Heart right ventricle (tissue), 16 donors: ENCODE data around the gene CEP112. TPM values are rescaled to one million over a fixed set of nuclear protein-coding genes. Genes with fewer than 3 reads are reported as not detected.

Source experiments
- ATAC-seq, 8 donors: fragments of 200-7000 bp; cut with Tn5 transposase; one replicate each; pipeline ENCODE4 v1.9.1; 2020; ENCODE audit warnings: mild to moderate bottlenecking in 8 of 8, moderate library complexity in 8 of 8, moderate number of reproducible peaks in 1 of 8
- DNase-seq, 2 donors: peaks; one replicate each; pipeline ENCODE4 v3.0.0-alpha.2; 2020
- H3K27ac ChIP-seq, 10 donors: fragments of 200-600 bp; sonication (generic) in 2 of 10; one replicate each; pipeline versions ENCODE4 v1.5.0 to v1.8.0; 2020 to 2022; ENCODE audit warnings: mild to moderate bottlenecking in 3 of 10
- H3K27me3 ChIP-seq, 7 donors: fragments of 200-600 bp; one replicate each; pipeline ENCODE4 v1.8.0; 2021 to 2022; ENCODE audit warnings: mild to moderate bottlenecking in 2 of 7
- H3K36me3 ChIP-seq, 9 donors: fragments of 200-600 bp; sonication (generic) in 1 of 9; one replicate each; pipeline versions ENCODE4 v1.5.0 to v1.8.0; 2020 to 2022; ENCODE audit warnings: mild to moderate bottlenecking in 2 of 9
- H3K4me1 ChIP-seq, 9 donors: fragments of 200-600 bp; sonication (generic) in 1 of 9; one replicate each; pipeline versions ENCODE4 v1.5.0 to v1.8.0; 2020 to 2022; ENCODE audit warnings: mild to moderate bottlenecking in 4 of 9
- H3K4me3 ChIP-seq, 10 donors: fragments of 200-600 bp; sonication (generic) in 2 of 10; one replicate each; pipeline versions ENCODE4 v1.5.0 to v1.8.0; 2020 to 2022; ENCODE audit warnings: mild to moderate bottlenecking in 7 of 10, moderate library complexity in 2 of 10
- H3K9me3 ChIP-seq, 11 donors: fragments of 200-600 bp in 10 of 11; sonication (generic) in 2 of 11; one replicate each; pipeline versions ENCODE4 v1.5.0 to v1.8.0; 2013 to 2022; ENCODE audit warnings: mild to moderate bottlenecking in 2 of 11, control low read depth in 1 of 11, moderate library complexity in 1 of 11
- WGBS, 2 donors: extraction: QIAGEN DNeasy Blood & Tissue Kit; methylation state at CpG; one replicate each; pipeline ENCODE4 v1.1.7; 2013; ENCODE audit warnings: inconsistent platforms in 1 of 2; 5-methylcytosine and 5-hydroxymethylcytosine counted together
- intact Hi-C, 10 donors: fragments of 100-400 bp; cut with DNase I; formaldehyde crosslinking; loops; one replicate each; pipeline versions ENCODE4 v1.11.1 to v1.14.2; 2022
- polyA plus RNA-seq, 2 donors: library from polyadenylated mRNA; stranded (reverse); fragments of 200-250 nt; gene quantifications; one replicate each; pipeline ENCODE4 v1.2.3, GENCODE V29; 2013
- total RNA-seq, 10 donors: library from RNA; stranded (reverse); fragmentation: NEBNext Ultra II Directional in 3 of 10; extraction: Animal tissue kit (Norgen Biotek cat#: 25700) in 3 of 10; gene quantifications; one replicate each; pipeline versions ENCODE4 v1.2.1 to v1.2.4, GENCODE V29; 2021 to 2023
- TF ChIP-seq, protein P1 (sequence below), 9 donors: fragments of 200-600 bp; sonication (generic) in 2 of 9; IDR thresholded peaks; one replicate each; pipeline versions ENCODE4 v1.5.0 to v1.8.0; 2021 to 2022; ENCODE audit warnings: antibody characterized with exemption in 9 of 9, mild to moderate bottlenecking in 5 of 9, moderate library complexity in 1 of 9
- donor health status: Arrhythmogenic right ventricular cardiomyopathy.
- donor health status: ischemic (EF 13 %, LVEDD 7.1; RV severe dilation, severe dysfunction).
- donor health status: healthy with polysubstance abuse.
- donor health status: DM: no; HTN: yes; CAD: no.
- donor health status: DM: no; HTN: no; CAD: no.
- donor health status: ischemic (EF 25% LVEDD 6.9; RV normal size, moderate dysfunction).
- donor health status: ischemic (EF 25% LVEDD 5.7; RV mildly dilated, moderate dysfunction).
- donor health status: healthy.
- donor health status: DM: yes; HTN: yes; CAD: no.
- donor health status: Ischemic cardiomyopathy.
- donor health status: ischemic (EF 35%, LVEDD 5.7; RV mildly dilated, moderate dysfunction).
- donor health status: nonischemic (EF 11% LVEDD 7.7; RV severe dilation, severe dysfunction).
- donor health status: DM: yes; HTN: yes; CAD: no.
- donor health status: PGD.
- donor health status: ischemic (EF 29% LVEDD 5.4; RV normal size, mild dysfunction).
- donor health status: nonischemic (EF 23%, LVEDD 6.1; RV moderate dilation, normal function).

CEP112 gene
- total and polyA plus RNA-seq, 12 donors, result 6.7 to 30.0 (median 16.3) TPM

GRCh38 chr17:66228887-66229782, 37.2 kb upstream of the CEP112 start, which contains the start of gene APOH:
Gene APOH, minus strand, starts transcription at chr17:66229415. Its CDS starts 36 bp downstream, at chr17:66229379.
- Histone ChIP-seq H3K9me3 (no peaks in the 10 kb centered on the region), H3K4me3 (no peak within 1 kb of the TSS), H3K27ac (no peak within 1 kb of the TSS), H3K27me3 (peaks cover 0 to 2% (median 0%) of the 10 kb centered on the region in 7 donors), H3K4me1 (no peaks in the 10 kb centered on the region), H3K36me3 (no peaks in the 10 kb centered on the region)
- ATAC-seq (no peak), DNase-seq (no peak)
- intact Hi-C loops, result no loop called here
- TF ChIP-seq, protein P1, sequence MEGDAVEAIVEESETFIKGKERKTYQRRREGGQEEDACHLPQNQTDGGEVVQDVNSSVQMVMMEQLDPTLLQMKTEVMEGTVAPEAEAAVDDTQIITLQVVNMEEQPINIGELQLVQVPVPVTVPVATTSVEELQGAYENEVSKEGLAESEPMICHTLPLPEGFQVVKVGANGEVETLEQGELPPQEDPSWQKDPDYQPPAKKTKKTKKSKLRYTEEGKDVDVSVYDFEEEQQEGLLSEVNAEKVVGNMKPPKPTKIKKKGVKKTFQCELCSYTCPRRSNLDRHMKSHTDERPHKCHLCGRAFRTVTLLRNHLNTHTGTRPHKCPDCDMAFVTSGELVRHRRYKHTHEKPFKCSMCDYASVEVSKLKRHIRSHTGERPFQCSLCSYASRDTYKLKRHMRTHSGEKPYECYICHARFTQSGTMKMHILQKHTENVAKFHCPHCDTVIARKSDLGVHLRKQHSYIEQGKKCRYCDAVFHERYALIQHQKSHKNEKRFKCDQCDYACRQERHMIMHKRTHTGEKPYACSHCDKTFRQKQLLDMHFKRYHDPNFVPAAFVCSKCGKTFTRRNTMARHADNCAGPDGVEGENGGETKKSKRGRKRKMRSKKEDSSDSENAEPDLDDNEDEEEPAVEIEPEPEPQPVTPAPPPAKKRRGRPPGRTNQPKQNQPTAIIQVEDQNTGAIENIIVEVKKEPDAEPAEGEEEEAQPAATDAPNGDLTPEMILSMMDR (IDR thresholded peaks at IDR 0.05), result no peak
- 92 to 93% methylated on average over 20 of the region's 20 CpGs for WGBS, 2 donors

DNA sequence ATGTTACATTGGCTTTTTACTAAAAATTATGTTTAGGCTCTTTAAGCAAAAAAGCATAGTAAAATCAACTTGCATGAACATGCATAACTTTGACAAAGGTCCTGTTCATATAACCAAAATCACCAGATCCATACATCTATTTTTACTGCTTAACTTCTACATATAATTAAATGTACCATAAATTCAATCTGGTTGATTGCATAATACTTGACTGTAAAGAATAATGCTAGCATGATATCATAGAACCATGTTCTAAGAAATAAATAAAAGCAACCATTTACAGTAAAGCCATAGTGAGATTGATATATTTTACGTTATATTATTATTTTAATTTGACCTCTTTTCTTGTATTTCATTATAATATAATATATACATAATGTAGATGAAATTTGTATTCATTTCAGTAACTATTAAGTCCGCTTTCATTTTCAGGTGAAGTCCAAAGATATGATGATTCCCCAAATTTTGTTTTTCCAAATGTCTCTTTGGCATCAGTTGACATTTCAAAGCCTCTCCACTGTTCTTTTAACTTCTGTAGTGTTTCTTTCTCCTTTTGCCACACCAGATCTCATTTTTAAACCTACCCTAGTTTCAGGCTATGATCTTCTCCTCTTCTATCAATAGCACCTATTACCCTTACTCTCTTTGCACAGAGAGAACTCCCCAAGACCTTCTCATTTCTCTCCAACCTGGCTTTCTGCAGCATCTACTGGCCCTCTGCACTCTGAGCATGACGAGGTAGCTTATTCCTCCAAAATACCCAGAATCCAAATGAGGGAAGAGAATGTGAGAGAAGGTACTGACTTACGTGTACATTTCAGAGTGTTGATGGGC, 35.5 kb upstream of the CEP112 start:
- no peak overlapping the region for H3K4me3 ChIP-seq
- TF ChIP-seq, protein P1 (IDR thresholded peaks at IDR 0.05), result no peak
- 83 to 86% methylated on average over 4 of the region's 4 CpGs for WGBS, 2 donors
- no peaks in the 10 kb centered on the region for H3K36me3 ChIP-seq
- no peaks in the 10 kb centered on the region for H3K9me3 ChIP-seq
- DNase-seq (no peak), ATAC-seq (no peak)
- H3K4me1 ChIP-seq, result no peaks in the 10 kb centered on the region
- no peak overlapping the region for H3K27ac ChIP-seq
- H3K27me3 ChIP-seq, result peaks cover 0 to 7% (median 0%) of the 10 kb centered on the region in 7 donors
- intact Hi-C loops, result no loop called here

- intact Hi-C loops, result no loop called here
Observed at GRCh38 chr17:66222798-66223350, 30.9 kb upstream of the CEP112 start.

More at GRCh38 chr17:66222798-66223350, 30.9 kb upstream of the CEP112 start:
- Histone ChIP-seq H3K27me3 (peaks cover 0 to 10% (median 0%) of the 10 kb centered on the region in 7 donors), H3K4me3 (no peak overlapping the region), H3K9me3 (no peaks in the 10 kb centered on the region), H3K4me1 (no peaks in the 10 kb centered on the region), H3K27ac (no peak overlapping the region), H3K36me3 (no peaks in the 10 kb centered on the region)
- ATAC-seq, result no peak
- TF ChIP-seq, protein P1 (IDR thresholded peaks at IDR 0.05), result no peak
- no peak for DNase-seq
- WGBS, 2 donors, result 82 to 83% methylated on average over 5 of the region's 5 CpGs
